ENCODE measurements around the gene RABGEF1.

- TF ChIP-seq POLR2A (IDR thresholded peaks at IDR 0.05; ENCODE audit: low read depth, low read length), result no peak
- TF ChIP-seq POLR2AphosphoS5 (IDR thresholded peaks at IDR 0.05; ENCODE audit: low read depth, low read length), result no peak
- no peak for TF ChIP-seq PAX5 (IDR thresholded peaks at IDR 0.05; ENCODE audit: insufficient read depth, low read length, severe bottlenecking)
- TF ChIP-seq TAF1 (IDR thresholded peaks at IDR 0.05; ENCODE audit: low read depth, low read length), result no peak
- no peak for TF ChIP-seq SPI1 (IDR thresholded peaks at IDR 0.05; ENCODE audit: low read depth, low read length)
- no peak for TF ChIP-seq POU2F2 (IDR thresholded peaks at IDR 0.05; ENCODE audit: low read depth, low read length)
Observed at GRCh38 chr7:66837661-66838060, 97.1 kb downstream of the RABGEF1 start.

Data from GM12891 (cell line).